ENCODE data around the gene PRKAG2.
A peak's percentile ranks its signal among the peaks of the same experiment; 100 is the strongest.
"Not testable (repeated sequence)": the region's sequence is repeated elsewhere in the genome, so short reads cannot be mapped to it uniquely, and the experiment has no call there.

The PRKAG2 gene

DNA sequence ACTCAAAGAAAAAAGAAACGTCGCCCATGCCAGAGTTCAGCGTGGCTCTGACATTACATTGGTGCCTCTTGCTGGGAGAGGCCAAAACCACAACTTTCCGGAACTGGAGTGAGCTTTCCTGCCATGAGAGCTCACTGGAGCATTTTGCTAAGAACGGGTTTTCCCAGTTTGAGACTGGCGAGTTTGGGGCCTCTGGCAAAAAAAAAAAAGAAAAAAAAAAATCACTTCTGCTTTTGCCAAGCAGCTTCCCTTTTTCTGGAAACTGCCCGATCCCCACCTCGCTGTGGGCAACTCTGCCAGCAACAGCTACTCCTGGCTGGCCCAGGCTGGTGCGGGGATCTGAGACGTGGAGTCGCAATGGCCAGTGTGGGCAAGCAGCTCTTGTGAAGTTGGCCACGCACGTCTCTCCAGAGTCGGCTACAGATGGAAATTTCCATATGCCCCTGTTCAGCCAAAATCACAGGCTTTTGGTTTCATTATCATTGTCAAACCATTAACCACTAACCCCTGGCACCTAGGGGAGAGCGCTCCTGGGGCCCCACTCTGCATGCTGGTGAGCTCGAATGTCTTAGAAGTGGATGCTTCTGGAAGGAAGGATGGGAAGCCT, 25.7 kb downstream of the PRKAG2 start:
- no peak for DNase-seq (ENCODE audit: low spot score)

DNA sequence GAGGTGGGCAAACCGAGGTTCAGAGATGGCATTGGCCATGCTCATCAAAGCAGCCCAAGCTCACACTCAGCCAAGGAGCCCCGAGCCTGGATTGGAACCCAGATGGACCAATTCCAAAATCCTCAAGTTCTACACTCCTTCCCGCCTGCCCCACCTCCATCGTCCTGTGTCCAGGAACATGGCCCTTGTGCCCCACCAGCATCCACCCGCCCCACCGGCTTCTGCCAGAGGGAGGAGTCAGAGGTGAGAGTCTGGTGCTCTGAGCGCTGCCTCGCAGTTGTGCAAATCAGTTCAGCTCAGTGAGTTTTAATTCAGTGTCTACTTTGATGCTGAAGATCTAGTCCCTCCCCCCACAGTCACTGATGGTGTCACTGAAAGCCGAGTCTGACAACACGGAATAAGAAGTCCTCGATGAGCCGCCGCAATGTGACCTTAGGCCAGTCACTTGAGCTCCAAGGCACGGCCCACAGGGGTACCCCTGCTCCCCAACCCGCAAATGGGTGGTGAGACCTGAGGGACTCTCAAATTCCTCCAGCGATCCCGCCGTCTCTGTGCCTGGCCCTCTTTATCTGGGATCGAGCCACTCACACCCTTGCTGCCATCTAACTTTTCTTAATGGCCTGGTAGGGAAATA, 26.3 kb downstream of the PRKAG2 start:
- no peak for DNase-seq (ENCODE audit: low spot score)

DNA sequence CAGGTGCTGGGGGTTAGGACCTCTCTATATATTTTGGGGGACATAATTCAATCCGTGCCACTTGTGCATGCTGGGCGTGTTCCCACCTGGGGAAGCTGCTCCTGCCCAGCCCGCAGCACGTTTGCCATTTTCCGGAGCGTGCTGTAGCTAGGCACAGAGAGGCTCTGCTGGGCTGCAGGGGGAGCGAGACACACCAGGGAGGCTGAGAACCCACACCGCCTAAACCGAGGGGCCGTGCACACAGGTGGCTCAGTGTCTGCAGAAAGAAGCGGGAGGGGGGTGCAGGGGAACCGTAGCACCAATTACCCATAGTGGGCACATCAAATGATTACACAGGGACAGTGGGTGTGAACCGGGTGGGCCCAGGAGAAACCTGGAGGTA, 27.0 kb downstream of the PRKAG2 start:
- DNase-seq (ENCODE audit: low spot score): no peak

GRCh38 chr7:151849008-151849878, 27.7 kb downstream of the PRKAG2 start:
- no peak for DNase-seq (ENCODE audit: low spot score)

- DNase-seq (ENCODE audit: low spot score): no peak
These were observed 29.2 kb downstream of the PRKAG2 start for GRCh38 chr7:151847681-151848081.

DNA sequence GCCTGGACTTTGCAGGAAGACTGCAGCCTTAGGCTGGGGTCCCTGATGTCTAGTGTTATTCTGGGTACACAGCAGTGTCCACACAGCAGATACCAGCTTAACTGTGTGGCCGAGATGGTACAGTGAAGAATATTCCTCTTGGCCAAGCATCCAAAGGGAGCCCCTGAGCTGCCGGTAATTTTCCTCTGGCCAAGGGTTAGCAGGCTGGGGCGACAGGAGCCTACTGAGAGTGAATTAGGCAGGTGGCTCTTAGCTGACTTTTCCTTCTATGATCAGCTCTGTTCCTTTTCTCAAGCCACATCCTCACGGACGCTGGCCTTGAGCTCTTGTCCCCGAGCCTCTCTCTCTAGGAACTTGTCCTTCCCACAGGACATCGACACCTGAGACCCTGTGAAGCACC, 29.8 kb downstream of the PRKAG2 start:
- no peak for DNase-seq (ENCODE audit: low spot score)

DNA sequence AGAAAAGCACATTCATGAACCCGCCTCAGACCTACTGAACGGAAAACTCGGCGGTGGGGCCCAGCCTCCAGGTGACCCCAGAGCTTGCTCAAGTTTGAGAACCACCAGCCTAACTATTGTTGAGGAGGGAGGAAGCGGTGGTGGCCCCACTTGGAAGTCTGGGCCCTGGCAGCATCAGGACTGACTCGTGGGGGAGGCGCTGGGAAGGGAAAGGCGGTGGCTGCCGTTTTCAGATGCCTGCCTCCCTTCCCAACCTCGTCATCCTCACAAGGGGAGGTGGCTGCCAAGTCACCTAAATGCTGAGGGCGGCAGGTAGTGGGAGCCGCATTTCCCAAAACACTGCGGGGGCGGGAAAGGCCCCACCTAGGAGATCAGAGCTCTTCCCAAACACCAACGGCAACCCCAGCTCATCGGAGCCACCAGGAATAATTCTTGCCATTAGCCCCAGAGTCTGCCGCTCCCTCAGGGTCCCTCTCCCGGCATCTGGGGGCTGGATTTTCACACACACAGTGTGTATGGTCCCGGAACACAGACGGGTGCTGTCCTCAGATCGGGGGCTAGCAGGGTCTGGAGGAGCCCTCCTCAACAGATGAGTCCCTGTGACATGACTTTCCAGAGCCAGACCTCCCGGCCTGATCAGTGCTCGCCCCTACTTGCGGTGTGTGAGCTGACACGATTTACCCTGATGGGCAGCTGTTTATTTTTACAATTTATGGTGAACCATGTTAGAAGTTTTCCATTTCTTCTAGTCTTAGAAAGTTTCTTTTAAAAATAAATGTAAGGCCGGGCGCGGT, 31.3 kb downstream of the PRKAG2 start:
- DNase-seq (ENCODE audit: low spot score): no peak

DNA sequence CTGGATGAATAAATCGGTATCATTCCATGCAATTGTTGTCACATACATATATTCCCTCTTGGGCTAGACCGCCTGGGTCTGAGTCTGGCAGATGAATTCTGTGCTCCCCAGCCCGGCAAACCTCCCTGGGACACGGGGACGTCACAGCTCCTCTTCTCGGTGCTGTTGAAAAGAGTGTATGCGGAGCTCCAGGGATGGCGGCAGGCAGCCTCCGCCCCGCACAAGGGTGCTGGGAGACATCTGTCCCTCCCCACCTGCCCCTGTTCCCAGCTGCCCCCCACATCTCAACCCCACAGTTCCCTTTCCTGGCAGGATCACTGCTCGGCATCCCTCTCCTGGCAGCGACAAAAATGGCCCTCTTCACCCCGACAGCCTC, 32.1 kb downstream of the PRKAG2 start:
- DNase-seq (ENCODE audit: low spot score): no peak

DNA sequence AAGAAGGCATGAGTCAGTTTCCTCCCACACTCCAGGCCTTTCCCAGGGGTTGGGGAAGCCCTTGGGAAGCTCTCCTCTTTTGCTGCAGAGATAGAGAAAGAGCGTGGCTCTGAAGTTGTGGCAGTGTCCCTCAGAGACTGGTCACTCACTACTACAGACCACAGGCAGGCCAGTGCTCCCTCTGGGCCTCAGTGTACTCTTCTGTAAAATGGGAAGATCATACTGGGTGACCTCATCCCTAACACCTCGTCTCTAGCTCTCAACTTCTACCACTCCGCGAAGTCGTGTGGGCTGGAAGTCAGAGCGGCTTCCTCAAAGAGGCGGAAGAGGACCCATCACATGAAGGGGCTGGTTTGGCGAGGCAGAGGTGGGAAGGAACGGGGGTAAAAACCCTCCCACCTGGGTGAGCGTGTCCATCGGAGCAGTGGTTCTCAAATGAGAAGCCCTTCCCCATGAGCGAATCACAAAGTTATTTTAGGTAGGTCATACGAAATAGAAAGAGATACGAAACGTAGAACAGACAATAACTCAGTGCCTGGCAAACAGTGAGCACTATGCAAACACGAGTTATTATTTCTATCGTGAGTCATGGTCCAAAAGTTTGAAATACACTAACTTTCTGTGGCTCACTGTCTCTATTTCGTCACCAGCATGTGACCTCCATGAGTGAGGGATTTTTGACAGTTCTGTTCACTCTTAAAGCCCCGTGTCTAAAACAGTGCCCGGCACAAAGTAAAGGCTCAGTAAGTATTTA, 32.7 kb downstream of the PRKAG2 start:
- peak; percentile 51 for DNase-seq (ENCODE audit: low spot score)

DNA sequence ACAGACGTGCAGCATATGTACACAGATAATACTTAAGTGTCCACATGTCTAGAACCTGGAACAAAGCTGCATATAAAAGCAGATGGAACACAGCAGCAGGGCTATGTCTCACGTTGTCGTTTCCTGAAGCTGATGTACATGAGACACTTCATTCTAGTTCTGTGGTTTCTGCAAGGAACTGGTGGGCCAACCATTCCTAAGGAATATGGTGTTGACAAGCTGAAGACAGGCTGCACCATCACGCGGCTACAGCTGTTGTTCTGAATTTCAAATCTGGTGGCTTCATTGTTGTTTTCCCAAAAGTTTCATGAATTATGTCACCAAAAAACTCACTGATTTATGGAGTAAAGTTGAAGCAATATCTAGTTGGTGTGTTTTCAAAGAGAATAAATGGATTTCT, 33.7 kb downstream of the PRKAG2 start:
- no peak for DNase-seq (ENCODE audit: low spot score)

DNA sequence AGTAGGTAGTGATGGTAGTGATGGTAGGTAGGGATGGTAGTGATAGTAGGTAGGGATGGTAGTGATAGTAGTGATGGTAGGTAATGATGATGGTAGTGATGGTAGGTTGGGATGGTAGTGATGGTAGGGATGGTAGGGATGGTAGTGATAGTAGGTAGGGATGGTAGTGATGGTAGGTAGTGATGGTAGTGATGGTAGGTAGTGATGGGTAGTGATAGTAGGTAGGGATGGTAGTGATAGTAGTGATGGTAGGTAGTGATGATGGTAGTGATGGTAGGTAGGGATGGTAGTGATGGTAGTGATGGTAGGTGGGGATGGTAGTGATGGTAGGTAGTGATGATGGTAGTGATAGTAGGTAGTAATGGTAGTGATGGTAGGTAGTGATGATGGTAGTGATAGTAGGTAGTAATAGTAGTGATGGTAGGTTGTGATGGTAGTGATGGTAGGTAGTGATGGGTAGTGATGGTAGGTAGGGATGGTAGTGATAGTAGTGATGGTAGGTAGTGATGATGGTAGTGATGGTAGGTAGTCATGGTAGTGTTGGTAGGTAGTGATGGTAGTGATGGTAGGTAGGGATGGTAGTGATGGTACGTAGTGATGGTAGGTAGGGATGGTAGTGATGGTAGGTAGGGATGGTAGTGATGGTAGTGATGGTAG, 35.4 kb downstream of the PRKAG2 start:
- DNase-seq (ENCODE audit: low spot score): not testable (repeated sequence)

DNA sequence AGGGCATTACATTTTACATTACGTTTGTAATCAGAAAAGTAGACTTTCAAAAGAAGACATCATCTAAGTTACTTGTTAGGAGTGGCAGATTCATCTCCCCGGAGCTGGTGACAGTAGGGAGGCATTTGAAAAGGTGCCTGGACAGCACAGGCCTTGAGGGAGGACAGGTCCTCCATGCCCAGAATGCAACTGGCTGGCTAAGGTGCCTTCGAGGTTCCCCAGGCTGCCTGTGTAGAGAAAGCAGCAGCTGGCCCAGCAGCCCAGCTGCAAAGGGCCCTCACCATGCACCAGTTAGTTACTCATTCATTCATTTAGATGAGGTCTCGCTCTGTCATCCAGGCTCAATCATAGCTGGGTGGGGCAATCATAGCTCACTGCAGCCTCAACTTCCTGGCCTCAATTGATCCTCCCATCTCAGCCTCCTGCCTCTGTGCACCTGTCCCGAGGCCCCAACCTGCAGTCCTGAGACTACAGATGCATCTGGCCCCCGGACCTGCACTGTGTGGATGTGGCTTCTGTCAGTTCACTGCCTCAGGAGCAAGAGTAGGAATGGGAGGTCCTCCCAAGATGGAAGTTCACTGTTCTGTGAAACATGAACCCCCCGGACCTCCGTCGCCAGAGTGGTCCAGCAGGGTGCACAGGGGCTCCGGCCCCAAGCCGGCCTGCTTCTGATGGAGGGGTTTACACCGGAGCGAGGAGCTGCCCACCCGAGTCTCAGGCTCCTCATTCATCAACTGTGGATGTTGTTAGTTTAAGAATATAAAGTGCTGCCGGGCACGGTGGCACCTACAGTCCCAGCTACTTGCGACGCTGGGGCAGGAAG, 36.6 kb downstream of the PRKAG2 start:
- DNase-seq (ENCODE audit: low spot score): no peak

- DNase-seq (ENCODE audit: low spot score): no peak
These were observed 37.4 kb downstream of the PRKAG2 start for GRCh38 chr7:151839451-151839921.

DNA sequence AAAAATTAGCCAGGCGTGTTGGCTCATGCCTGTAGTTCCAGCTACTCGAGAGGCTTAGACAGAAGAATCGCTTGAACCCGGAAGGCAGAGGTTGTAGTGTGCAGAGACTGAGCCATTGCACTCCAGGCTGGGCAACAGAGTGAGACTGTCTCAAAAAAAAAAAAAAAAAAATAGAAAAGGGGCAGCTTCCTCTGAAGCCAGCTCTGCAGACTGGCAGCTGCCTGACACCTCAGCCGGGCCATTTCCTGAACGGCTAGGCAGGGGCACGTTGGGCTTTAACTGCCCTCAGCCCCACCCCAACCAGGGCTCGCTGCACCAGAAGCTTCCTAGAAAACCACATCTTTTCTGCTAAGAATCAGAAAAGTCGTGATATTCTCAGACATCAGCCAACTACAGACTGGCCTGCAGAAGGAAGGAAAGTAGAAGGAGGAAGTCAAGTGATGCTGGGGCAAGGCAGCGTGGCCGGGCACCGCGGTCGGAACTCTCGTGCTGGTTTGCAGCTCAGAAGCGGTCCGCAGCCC, 38.0 kb downstream of the PRKAG2 start:
- no peak for DNase-seq (ENCODE audit: low spot score)

DNA sequence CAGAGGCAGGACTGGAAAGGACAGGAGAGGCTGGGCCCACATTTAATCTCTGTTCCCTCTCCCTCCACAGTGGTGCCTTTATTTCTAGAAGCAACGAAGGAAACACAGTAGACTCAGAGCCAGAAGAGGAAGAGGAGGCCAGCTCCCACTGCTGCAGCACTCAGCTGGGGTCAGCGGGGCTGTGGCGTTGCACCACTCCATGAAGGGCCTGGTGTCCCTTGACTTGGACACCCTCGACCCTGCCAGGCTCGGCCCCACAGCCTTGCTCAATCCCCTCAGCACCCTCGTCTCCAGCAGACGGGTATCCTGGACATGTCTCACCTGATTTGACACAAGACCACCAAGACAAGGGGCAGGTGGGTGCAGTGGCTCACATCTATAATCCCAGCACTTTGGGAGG, 38.8 kb downstream of the PRKAG2 start:
- DNase-seq (ENCODE audit: low spot score): no peak

DNA sequence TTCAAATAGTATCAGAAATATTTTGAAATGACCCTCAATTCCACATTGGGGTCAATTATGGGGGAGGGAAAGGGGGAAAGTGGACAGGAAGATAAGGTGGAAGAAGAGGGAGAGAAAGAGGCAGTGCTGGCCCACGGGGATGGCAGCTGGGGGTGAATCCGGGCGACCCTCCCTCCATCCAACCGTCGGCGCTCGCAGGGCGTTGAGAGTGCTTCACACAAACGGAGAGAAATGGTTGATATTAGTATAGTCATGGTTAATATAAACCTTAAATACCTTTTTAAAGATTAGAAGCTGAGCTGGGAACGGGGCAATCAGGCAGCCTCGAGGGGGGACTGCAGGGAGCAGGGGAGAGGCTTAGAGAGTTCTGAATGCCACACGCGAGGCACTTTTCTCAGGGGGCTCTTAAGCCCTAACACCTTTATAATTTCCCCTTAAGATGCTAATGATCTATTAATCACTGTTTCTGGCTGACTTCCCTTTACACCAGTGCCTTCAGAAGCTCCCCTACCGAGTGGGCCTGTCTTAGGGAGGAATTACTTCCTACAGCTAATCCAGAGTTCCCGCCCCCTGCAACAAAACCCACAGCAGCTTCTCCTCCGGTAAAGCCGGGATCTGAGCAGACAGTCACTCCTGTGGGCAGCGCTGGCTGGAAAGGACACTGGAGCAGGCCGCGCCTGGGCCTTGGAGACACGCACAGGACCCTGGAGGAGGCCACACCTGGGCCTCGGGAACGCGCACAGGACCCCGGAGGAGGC, 39.5 kb downstream of the PRKAG2 start:
- DNase-seq (ENCODE audit: low spot score): no peak

- no peak for DNase-seq (ENCODE audit: low spot score)
These were observed 40.0 kb downstream of the PRKAG2 start for GRCh38 chr7:151836927-151837205.

DNA sequence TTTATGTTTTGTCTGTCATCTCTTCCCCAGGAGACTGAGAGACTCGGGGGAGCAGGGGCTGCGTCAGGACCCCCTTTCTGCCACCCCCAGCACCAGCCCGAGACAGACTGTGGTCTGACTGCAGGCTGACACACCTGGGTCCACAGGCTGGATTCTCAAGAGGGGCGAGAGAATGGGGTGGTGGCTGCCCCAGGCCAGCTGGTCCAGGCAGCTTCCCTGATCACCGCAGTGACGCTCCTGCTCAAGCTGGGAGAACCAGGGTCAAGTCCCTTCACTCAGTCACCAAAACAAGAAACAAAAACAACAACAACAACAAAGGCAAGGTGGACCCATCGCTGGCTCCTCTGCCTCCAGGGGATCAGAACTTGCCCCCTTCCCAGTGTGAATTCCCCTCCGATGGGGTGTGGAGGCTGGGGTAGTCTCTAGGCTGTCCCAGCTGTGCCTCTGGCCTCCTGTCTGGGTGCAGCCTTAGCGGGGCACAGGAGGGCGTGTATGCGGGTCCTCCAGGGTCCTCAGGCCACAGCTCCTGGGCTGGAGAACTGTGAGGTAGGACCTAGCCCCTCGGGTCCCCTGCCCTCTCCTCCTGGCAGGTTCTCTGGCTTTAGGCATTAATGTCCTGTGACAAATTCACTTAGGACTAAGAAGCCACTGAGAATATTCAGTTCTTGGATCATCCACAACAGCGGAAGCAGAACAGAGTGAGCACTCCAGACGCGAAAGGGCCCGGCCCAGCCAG, 40.6 kb downstream of the PRKAG2 start:
- DNase-seq (ENCODE audit: low spot score): no peak

- no peak for DNase-seq (ENCODE audit: low spot score)
These were observed 41.3 kb downstream of the PRKAG2 start for GRCh38 chr7:151835636-151836035.
